ENCODE measurements around the gene QSER1.
"Not testable (repeated sequence)": the region's sequence is repeated elsewhere in the genome, so short reads cannot be mapped to it uniquely, and the experiment has no call there.

GRCh38 chr11:33029218-33029617, 136.6 kb downstream of the QSER1 start:
- TF ChIP-seq CTCF, POLR2A, POLR2AphosphoS5, EP300 (IDR thresholded peaks at IDR 0.05): not testable (repeated sequence)

All from gastroesophageal sphincter (tissue), 3 donors.